Activated B cell treated with CpG ODN at 0.5 μM for 24 hours (primary cell): ENCODE measurements around the gene LAPTM5. TPM values are rescaled to one million over a fixed set of nuclear protein-coding genes. Genes with fewer than 3 reads are reported as not detected.

Experiments used
- ATAC-seq: fragments of 200-7000 bp; cut with Tn5 transposase; one replicate; pipeline ENCODE4 v1.10.0; 2021; ENCODE audit warnings: low read depth, mild to moderate bottlenecking, moderate library complexity
- CTCF ChIA-PET: fragments of 350-600 bp; sonication (Branson Sonifier 250); formaldehyde crosslinking; loops from one replicate; lab custom pipeline; 2021; ENCODE audit warnings: antibody characterized with exemption; lab: Charles Lee
- POLR2A ChIA-PET: fragments of 350-600 bp; sonication (Branson Sonifier 250); formaldehyde crosslinking; loops from one replicate; lab custom pipeline; 2021; ENCODE audit warnings: antibody characterized with exemption; lab: Charles Lee
- DNase-seq: peaks from one replicate; pipeline ENCODE4 v3.0.0; 2022
- H3K27ac Mint-ChIP-seq: one replicate; pipeline ENCODE4 v1.8.0; 2020; ENCODE audit warnings: mixed read lengths
- H3K27me3 Mint-ChIP-seq: one replicate; pipeline ENCODE4 v1.8.0; 2021; ENCODE audit warnings: mixed read lengths
- H3K36me3 Mint-ChIP-seq: one replicate; pipeline ENCODE4 v1.8.0; 2021; ENCODE audit warnings: low read depth, mixed read lengths
- H3K4me1 Mint-ChIP-seq: one replicate; pipeline ENCODE4 v1.8.0; 2021; ENCODE audit warnings: mixed read lengths
- H3K4me3 Mint-ChIP-seq: one replicate; pipeline ENCODE4 v1.8.0; 2020; ENCODE audit warnings: mild to moderate bottlenecking, mixed read lengths
- H3K9me3 Mint-ChIP-seq: one replicate; pipeline ENCODE4 v1.8.0; 2020; ENCODE audit warnings: mixed read lengths
- intact Hi-C: fragments of 100-400 bp; cut with micrococcal nuclease; formaldehyde crosslinking; loops from one replicate; pipeline ENCODE4 v1.15.1; 2024
- total RNA-seq: library from RNA; stranded (reverse); gene quantifications from 2 replicates; pipeline ENCODE4 v1.2.3, GENCODE V29; 2022
- TF ChIP-seq, protein P1 (sequence below): fragments of 200-600 bp; IDR thresholded peaks from one replicate; pipeline ENCODE4 v1.8.0; 2022; ENCODE audit warnings: antibody characterized with exemption, mild to moderate bottlenecking

The LAPTM5 gene
- total RNA-seq, 1 donor from 2014 or later, result 766 TPM

DNA sequence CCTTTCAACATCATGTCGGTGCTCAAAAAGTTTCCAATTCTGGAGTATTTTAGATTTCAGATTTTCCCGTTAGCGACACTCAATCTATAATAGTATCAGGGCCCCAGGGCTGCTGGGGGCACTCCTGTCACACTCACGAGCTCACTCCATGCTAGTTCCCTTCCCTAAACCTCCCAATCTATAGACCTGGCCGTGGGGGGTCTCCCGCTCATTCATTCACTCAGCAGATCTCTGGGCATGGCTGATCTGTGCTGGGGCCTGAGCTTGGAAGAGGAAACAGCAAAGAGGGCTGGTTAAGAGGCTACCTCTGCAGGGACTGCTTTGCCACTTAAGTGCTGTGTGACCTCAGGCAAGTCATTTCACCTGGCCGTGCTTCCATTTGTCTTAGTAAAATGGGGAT lies 46.8 kb upstream of the LAPTM5 start:
- intact Hi-C loops, result loop anchor here (10.0 kb wide), 1 partner anchor 1570 kb away; the partner anchor contains the start of genes MECR and PTPRU
- DNase-seq (no peak), ATAC-seq (no peak)
- Mint-ChIP-seq H3K4me3 (no peak overlapping the region), H3K9me3 (no peaks in the 10 kb centered on the region), H3K4me1 (peaks cover 33% of the 10 kb centered on the region), H3K27ac (no peak overlapping the region), H3K27me3 (peaks cover 19% of the 10 kb centered on the region), H3K36me3 (no peaks in the 10 kb centered on the region)
- POLR2A ChIA-PET, result no interaction called here
- TF ChIP-seq, protein P1, sequence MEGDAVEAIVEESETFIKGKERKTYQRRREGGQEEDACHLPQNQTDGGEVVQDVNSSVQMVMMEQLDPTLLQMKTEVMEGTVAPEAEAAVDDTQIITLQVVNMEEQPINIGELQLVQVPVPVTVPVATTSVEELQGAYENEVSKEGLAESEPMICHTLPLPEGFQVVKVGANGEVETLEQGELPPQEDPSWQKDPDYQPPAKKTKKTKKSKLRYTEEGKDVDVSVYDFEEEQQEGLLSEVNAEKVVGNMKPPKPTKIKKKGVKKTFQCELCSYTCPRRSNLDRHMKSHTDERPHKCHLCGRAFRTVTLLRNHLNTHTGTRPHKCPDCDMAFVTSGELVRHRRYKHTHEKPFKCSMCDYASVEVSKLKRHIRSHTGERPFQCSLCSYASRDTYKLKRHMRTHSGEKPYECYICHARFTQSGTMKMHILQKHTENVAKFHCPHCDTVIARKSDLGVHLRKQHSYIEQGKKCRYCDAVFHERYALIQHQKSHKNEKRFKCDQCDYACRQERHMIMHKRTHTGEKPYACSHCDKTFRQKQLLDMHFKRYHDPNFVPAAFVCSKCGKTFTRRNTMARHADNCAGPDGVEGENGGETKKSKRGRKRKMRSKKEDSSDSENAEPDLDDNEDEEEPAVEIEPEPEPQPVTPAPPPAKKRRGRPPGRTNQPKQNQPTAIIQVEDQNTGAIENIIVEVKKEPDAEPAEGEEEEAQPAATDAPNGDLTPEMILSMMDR, result no peak
- CTCF ChIA-PET, result interaction anchor here (0.9 to 7.5 kb wide), 6 partner anchors 10 to 126 kb away, joined by 3 to 158 read pairs (median 28); partner anchors contain the start of gene SDC3

DNA sequence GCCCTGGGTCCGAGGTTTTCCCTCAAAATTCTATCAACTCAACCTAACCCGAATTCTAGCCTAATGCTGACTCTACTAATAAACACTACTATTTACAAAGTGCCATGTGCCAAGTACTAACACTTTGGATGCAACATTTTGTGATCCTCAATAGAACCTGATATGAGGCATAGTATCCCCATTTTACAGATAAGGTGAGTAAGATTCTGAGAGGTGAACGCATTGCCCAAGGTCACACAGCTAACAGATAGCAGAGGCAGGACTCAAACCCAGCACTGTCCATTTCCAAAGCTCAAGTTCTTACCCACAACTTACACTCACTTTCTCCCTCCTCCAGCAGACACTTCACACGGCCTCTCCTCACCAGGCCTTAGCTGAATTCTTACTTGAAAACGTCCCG lies 46.0 kb upstream of the LAPTM5 start:
- H3K4me3 Mint-ChIP-seq, result no peak overlapping the region
- H3K27me3 Mint-ChIP-seq, result peaks cover 14% of the 10 kb centered on the region
- TF ChIP-seq, protein P1, result no peak
- no peak overlapping the region for H3K27ac Mint-ChIP-seq
- ChIA-PET POLR2A (no interaction called here), CTCF (interaction anchor here (1.0 to 7.5 kb wide), 7 partner anchors 10 to 1567 kb away, joined by 3 to 158 read pairs (median 35); partner anchors contain the start of gene SDC3)
- no peak for DNase-seq
- H3K4me1 Mint-ChIP-seq, result peaks cover 33% of the 10 kb centered on the region
- intact Hi-C loops, result loop anchor here (10.0 kb wide), 1 partner anchor 1569 kb away; the partner anchor contains the start of genes MECR and PTPRU
- no peaks in the 10 kb centered on the region for H3K36me3 Mint-ChIP-seq
- ATAC-seq, result no peak
- H3K9me3 Mint-ChIP-seq, result no peaks in the 10 kb centered on the region

DNA sequence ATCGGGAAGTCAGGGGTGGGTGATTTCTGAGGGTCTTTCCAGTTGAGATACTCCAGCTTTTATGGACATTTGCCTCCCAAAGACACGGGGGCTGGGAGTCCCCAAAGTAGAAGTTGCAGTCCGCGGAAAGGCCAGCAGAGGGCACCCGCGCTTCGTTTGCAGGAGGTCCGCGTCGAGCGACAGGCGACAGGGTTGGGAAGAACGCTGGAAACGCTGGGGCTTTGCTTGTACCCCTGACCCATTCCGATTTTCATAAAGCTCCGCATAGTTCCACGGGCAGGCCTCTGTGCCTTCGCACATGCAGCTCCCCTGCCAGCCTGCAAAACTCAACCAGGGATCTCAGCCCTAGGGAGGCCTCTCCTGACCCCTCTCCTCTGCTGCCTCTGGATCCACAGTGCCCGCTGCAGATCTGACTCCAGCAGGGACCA lies 44.2 kb upstream of the LAPTM5 start:
- H3K4me3 Mint-ChIP-seq, result no peak overlapping the region
- POLR2A ChIA-PET, result interaction anchor here (0.6 to 1.6 kb wide), 3 partner anchors 15 to 311 kb away, joined by 3 to 6 read pairs (median 4); no protein-coding TSS in a partner anchor
- TF ChIP-seq, protein P1, result peak; percentile 64
- H3K9me3 Mint-ChIP-seq, result no peaks in the 10 kb centered on the region
- H3K4me1 Mint-ChIP-seq, result peaks cover 19% of the 10 kb centered on the region
- H3K27ac Mint-ChIP-seq, result no peak overlapping the region
- ATAC-seq (peak; percentile 74), DNase-seq (peak; percentile 83)
- CTCF ChIA-PET, result interaction anchor here (0.6 to 7.5 kb wide), 30 partner anchors 8 to 620 kb away, joined by 3 to 158 read pairs (median 4); partner anchors contain the start of gene SDC3
- H3K27me3 Mint-ChIP-seq, result peaks cover 14% of the 10 kb centered on the region
- H3K36me3 Mint-ChIP-seq, result no peaks in the 10 kb centered on the region
- intact Hi-C loops, result loop anchor here (1.0 to 10.0 kb wide), 6 partner anchors 10 to 1567 kb away; partner anchors contain the start of genes MECR and PTPRU

DNA sequence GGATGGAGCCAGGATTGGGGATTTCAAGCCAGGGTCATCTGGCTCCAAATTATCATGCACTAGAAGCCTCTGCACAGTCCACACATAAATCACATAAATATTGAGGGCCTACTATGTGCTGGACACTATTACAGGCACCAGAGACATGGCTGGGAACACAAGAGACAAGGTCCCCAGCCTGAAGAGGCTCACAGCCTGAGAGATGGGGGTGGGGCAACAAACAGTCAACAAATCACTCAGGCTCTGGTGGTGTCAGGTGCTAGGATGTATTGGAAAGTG lies 41.6 kb upstream of the LAPTM5 start:
- no peaks in the 10 kb centered on the region for H3K36me3 Mint-ChIP-seq
- no peak overlapping the region for H3K27ac Mint-ChIP-seq
- DNase-seq (no peak), ATAC-seq (no peak)
- ChIA-PET CTCF (interaction anchor here (6.5 kb wide), 1 partner anchor 113 kb away, joined by 158 read pairs; the partner anchor contains the start of gene SDC3), POLR2A (no interaction called here)
- H3K27me3 Mint-ChIP-seq, result peaks cover 8% of the 10 kb centered on the region
- H3K9me3 Mint-ChIP-seq, result no peaks in the 10 kb centered on the region
- peaks cover 5% of the 10 kb centered on the region for H3K4me1 Mint-ChIP-seq
- TF ChIP-seq, protein P1, result no peak
- H3K4me3 Mint-ChIP-seq, result no peak overlapping the region
- intact Hi-C loops, result loop anchor here (10.0 kb wide), 1 partner anchor 266 kb away; the partner anchor contains the start of gene PUM1

DNA sequence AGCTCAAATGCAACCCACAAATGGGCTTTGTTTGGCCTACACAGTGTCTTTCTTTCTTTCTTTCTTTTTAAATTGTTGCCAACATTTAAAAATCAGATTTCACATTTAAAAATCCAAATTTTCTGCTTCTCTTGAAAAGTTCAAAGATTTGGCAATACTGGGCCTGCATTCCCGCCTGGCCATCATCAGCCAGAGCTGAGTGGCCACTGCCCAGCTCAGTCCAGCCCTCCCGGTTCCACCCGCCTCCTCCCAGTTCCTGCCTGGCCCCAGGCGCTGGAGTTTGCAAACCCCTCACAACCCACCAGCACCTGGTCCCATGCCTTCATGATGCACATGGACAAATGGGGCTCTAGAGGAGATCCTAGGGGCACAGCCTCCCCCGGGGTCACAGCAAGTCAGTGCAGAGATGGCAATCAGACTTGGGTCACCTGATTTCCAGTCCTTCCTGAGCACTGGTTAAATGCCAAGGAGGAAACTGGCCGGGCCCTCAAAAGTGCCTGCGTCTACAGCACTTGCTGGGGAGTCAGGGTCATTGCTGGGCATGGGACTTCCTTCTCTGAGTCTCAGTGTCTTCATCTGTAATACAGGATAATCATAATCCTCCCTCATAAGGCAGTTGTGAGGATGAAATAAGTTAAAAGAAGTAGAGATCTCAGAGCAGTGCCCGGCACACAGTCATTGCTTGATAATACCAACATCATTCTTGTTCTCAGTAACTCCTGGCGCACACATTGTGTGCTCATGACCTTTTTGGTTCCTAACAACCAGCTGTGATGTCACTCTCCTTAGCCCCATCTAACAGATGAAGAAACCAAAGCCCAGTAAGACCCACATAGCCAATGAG lies 41.0 kb upstream of the LAPTM5 start:
- Mint-ChIP-seq H3K36me3 (no peaks in the 10 kb centered on the region), H3K4me3 (no peak overlapping the region), H3K27ac (no peak overlapping the region), H3K9me3 (no peaks in the 10 kb centered on the region), H3K4me1 (peaks cover 5% of the 10 kb centered on the region), H3K27me3 (peaks cover 6% of the 10 kb centered on the region)
- intact Hi-C loops, result loop anchor here (10.0 kb wide), 1 partner anchor 266 kb away; the partner anchor contains the start of gene PUM1
- ChIA-PET POLR2A (no interaction called here), CTCF (interaction anchor here (1.2 to 6.5 kb wide), 2 partner anchors 112 to 113 kb away, joined by 3 to 158 read pairs; partner anchors contain the start of gene SDC3)
- TF ChIP-seq, protein P1, result no peak
- no peak for ATAC-seq
- no peak for DNase-seq
